Endodermal cell (in vitro differentiated cells): Measurements from ENCODE around the gene KDF1. TPM values are rescaled to one million over a fixed set of nuclear protein-coding genes. Genes with fewer than 3 reads are reported as not detected.

Experiments used
- DNase-seq: peaks from one replicate; pipeline ENCODE4 v3.0.0-alpha.2; 2017
- H3K27ac ChIP-seq: 2 replicates; pipeline ENCODE4 v1.5.1; 2013; ENCODE audit warnings: mild to moderate bottlenecking, low read depth, low read length, moderate library complexity
- H3K27me3 ChIP-seq: 2 replicates; pipeline ENCODE4 v1.6.1; 2013; ENCODE audit warnings: mild to moderate bottlenecking, low read length, moderate library complexity; ENCODE audit not compliant: insufficient read depth, control insufficient read depth, poor library complexity, severe bottlenecking
- H3K36me3 ChIP-seq: 2 replicates; pipeline ENCODE4 v1.7.0; 2013; ENCODE audit warnings: mild to moderate bottlenecking, low read length, moderate library complexity; ENCODE audit not compliant: control insufficient read depth, insufficient read depth
- H3K4me1 ChIP-seq: one replicate; pipeline ENCODE4 v1.7.0; 2013; ENCODE audit warnings: low read length; ENCODE audit not compliant: control insufficient read depth, insufficient read depth
- H3K4me3 ChIP-seq: 2 replicates; pipeline ENCODE4 v1.5.1; 2013; ENCODE audit warnings: mild to moderate bottlenecking, low read length, moderate library complexity
- H3K9ac ChIP-seq: 2 replicates; pipeline ENCODE4 v1.6.1; 2013; ENCODE audit warnings: mild to moderate bottlenecking, low read length, moderate library complexity; ENCODE audit not compliant: poor library complexity, severe bottlenecking; ENCODE audit errors: extremely low read depth
- H3K9me3 ChIP-seq: 2 replicates; pipeline ENCODE4 v1.6.1; 2013; ENCODE audit warnings: mild to moderate bottlenecking, low read length, moderate library complexity; ENCODE audit not compliant: control insufficient read depth
- H3K27ac Mint-ChIP-seq: 2 replicates; pipeline ENCODE4 v1.8.0; 2020; ENCODE audit warnings: mixed read lengths
- H3K27me3 Mint-ChIP-seq: 2 replicates; pipeline ENCODE4 v1.8.0; 2021; ENCODE audit warnings: mild to moderate bottlenecking, mixed read lengths; ENCODE audit not compliant: insufficient read depth
- H3K36me3 Mint-ChIP-seq: 2 replicates; pipeline ENCODE4 v1.8.0; 2020; ENCODE audit warnings: low read depth, mixed read lengths
- H3K4me1 Mint-ChIP-seq: 2 replicates; pipeline ENCODE4 v1.8.0; 2020; ENCODE audit warnings: mixed read lengths
- H3K4me3 Mint-ChIP-seq: 2 replicates; pipeline ENCODE4 v1.8.0; 2020; ENCODE audit warnings: mild to moderate bottlenecking, moderate library complexity, mixed read lengths
- H3K9me3 Mint-ChIP-seq: 2 replicates; pipeline ENCODE4 v1.8.0; 2020; ENCODE audit warnings: mild to moderate bottlenecking, mixed read lengths
- CTCF ChIP-seq: fragments of 200-600 bp; sonication (generic); conservative IDR thresholded peaks from 2 replicates; pipeline ENCODE4 v1.5.0; 2021; ENCODE audit warnings: antibody characterized with exemption, mild to moderate bottlenecking
- WGBS, 2 experiments: methylation state at CpG; one replicate each; pipeline versions ENCODE4 v1.1.5 to v1.1.7; 2013; ENCODE audit warnings: missing lambda C conversion rate in 2 of 2, mixed read lengths in 1 of 2; ENCODE audit not compliant: insufficient coverage in 1 of 2, insufficient read length in 1 of 2; 5-methylcytosine and 5-hydroxymethylcytosine counted together
- total RNA-seq, 2 donors: library from RNA; stranded (reverse); fragmentation: NEBNext Ultra II Directional in 1 of 2; extraction: Animal tissue kit (Norgen Biotek cat#: 25700) in 1 of 2; gene quantifications; 2 replicates in 1 of 2; 3 replicates in 1 of 2; pipeline ENCODE4 v1.2.1, GENCODE V29; 2021

The KDF1 gene
- total RNA-seq, 2 donors from 2014 or later, result 17.2 to 22.7 TPM

DNA sequence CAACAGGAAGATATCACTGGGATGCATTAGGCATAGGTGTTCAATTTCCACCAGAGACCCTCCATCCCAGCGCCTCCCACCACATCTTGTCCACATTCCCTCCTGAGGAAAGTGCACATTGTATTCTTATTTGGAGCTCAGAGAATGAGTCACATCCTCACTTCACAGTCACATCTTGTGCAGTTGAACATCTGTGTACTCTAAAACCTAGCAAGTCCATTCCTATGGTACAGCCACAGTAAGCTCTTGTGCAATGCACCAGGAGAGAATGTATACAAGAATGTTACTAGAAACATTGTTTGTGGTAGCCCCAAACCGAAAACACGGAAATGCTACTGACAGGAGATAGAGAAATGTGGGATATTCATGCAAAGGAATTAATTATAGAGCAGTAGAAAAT is 1.6 kb upstream of the KDF1 start:
- no peak overlapping the region for H3K27ac ChIP-seq
- Mint-ChIP-seq H3K4me3 (no peak overlapping the region), H3K27ac (no peak overlapping the region), H3K4me1 (peaks cover 18% of the 10 kb centered on the region), H3K36me3 (peaks cover 6% of the 10 kb centered on the region), H3K27me3 (peaks cover 1% of the 10 kb centered on the region), H3K9me3 (no peaks in the 10 kb centered on the region)
- H3K27me3 ChIP-seq, result peaks cover 37% of the 10 kb centered on the region
- no peaks in the 10 kb centered on the region for H3K4me1 ChIP-seq
- no peaks in the 10 kb centered on the region for H3K36me3 ChIP-seq
- WGBS, 2 experiments, result 85 to 88% methylated on average over 2 to 3 of the region's 3 CpGs
- no peak for TF ChIP-seq CTCF
- DNase-seq, result no peak
- H3K9ac ChIP-seq, result no peak overlapping the region
- no peaks in the 10 kb centered on the region for H3K9me3 ChIP-seq
- H3K4me3 ChIP-seq, result no peak overlapping the region

DNA sequence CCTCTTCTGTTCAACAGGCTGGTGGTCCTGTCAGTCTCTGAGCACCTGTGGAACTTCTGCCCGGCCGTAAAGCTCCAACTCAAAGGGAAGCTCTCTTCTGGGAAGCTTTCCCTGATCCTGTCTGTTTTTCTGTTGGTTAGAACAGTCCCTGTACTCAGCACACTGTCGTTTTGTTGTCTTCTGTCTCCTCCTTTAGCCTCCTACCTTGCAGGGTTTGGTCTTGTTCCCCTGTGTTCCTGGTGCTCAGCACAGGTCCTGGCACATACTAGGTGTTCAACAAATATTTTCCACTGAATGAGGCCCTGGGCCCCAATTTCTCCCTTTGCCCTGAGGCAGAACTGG is 328 bp upstream of the KDF1 start:
- no peak for DNase-seq
- H3K4me1 Mint-ChIP-seq, result peaks cover 18% of the 10 kb centered on the region
- Histone ChIP-seq H3K9me3 (no peaks in the 10 kb centered on the region), H3K4me1 (no peaks in the 10 kb centered on the region), H3K27ac (no peak overlapping the region), H3K9ac (no peak overlapping the region), H3K36me3 (no peaks in the 10 kb centered on the region), H3K4me3 (peak overlapping the region; percentile 80), H3K27me3 (peaks cover 37% of the 10 kb centered on the region)
- TF ChIP-seq CTCF, result no peak
- H3K27ac Mint-ChIP-seq, result peak overlapping the region; percentile 90
- H3K4me3 Mint-ChIP-seq, result peak overlapping the region; percentile 77
- 11 to 19% methylated on average over 3 of the region's 3 CpGs for WGBS, 2 experiments
- H3K9me3 Mint-ChIP-seq, result peaks cover 6% of the 10 kb centered on the region
- H3K27me3 Mint-ChIP-seq, result no peaks in the 10 kb centered on the region
- peaks cover 11% of the 10 kb centered on the region for H3K36me3 Mint-ChIP-seq

DNA sequence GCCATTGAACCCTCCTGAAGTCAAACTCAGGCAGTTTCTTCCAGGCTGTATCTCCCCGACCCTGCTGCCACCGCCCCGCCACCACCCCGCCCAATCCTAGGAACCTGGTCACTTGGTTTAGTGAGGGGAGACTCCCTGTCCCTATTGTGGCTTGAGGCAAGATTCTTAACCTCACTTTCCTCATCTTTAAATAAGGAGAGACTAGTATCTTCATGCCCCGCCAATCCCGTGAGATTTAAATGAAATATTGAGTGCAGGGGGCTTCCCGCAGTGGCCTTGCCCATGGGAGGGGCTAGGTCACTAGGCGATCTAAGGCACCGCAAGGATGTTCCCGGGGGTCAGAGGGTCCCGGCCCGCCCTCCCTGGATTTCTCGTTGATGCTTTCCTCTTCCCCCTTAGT is 998 bp downstream of the KDF1 start:
- DNase-seq, result no peak
- peak overlapping the region; percentile 80 for H3K4me3 ChIP-seq
- TF ChIP-seq CTCF, result no peak
- H3K27me3 ChIP-seq, result peaks cover 37% of the 10 kb centered on the region
- 16 to 42% methylated on average over 4 to 13 of the region's 13 CpGs for WGBS, 2 experiments
- H3K4me1 ChIP-seq, result no peaks in the 10 kb centered on the region
- peaks cover 6% of the 10 kb centered on the region for H3K9me3 Mint-ChIP-seq
- H3K9ac ChIP-seq, result no peak overlapping the region
- H3K9me3 ChIP-seq, result no peaks in the 10 kb centered on the region
- no peak overlapping the region for H3K27ac ChIP-seq
- H3K36me3 ChIP-seq, result no peaks in the 10 kb centered on the region
- H3K4me1 Mint-ChIP-seq, result peaks cover 18% of the 10 kb centered on the region
- H3K36me3 Mint-ChIP-seq, result peaks cover 11% of the 10 kb centered on the region
- no peak overlapping the region for H3K27ac Mint-ChIP-seq
- H3K27me3 Mint-ChIP-seq, result no peaks in the 10 kb centered on the region
- H3K4me3 Mint-ChIP-seq, result peak overlapping the region; percentile 77
